NCI-H1417 treated with DMSO at 0.1 percent for 48 hours (cell line): Measurements from ENCODE around the gene DAG1.
"Not testable (repeated sequence)": the region's sequence is repeated elsewhere in the genome, so short reads cannot be mapped to it uniquely, and the experiment has no call there.

ENCODE experiments used
- DNase-seq: peaks from one replicate; lab custom pipeline; 2025; lab: John Stamatoyannopoulos, UW

DAG1 gene

GRCh38 chr3:49470714-49471420 is 800 bp downstream of the DAG1 start:
- DNase-seq = no peak

GRCh38 chr3:49471856-49472495 is 1.9 kb downstream of the DAG1 start:
- no peak for DNase-seq

GRCh38 chr3:49476563-49476962 is 6.5 kb downstream of the DAG1 start:
- no peak for DNase-seq

GRCh38 chr3:49482766-49483165 is 12.7 kb downstream of the DAG1 start:
- no peak for DNase-seq

GRCh38 chr3:49484471-49484870 is 14.4 kb downstream of the DAG1 start:
- DNase-seq = no peak

- DNase-seq = no peak
Observed at GRCh38 chr3:49489247-49489646, 19.2 kb downstream of the DAG1 start.

GRCh38 chr3:49492969-49493368 is 22.9 kb downstream of the DAG1 start:
- no peak for DNase-seq

GRCh38 chr3:49493901-49494300 is 23.8 kb downstream of the DAG1 start:
- DNase-seq = no peak

GRCh38 chr3:49495023-49495422 is 25.0 kb downstream of the DAG1 start:
- DNase-seq = no peak

- not testable (repeated sequence) for DNase-seq
Observed at GRCh38 chr3:49496845-49497244, 26.8 kb downstream of the DAG1 start.

GRCh38 chr3:49497606-49498005 is 27.5 kb downstream of the DAG1 start:
- DNase-seq = no peak

GRCh38 chr3:49498239-49498638 is 28.2 kb downstream of the DAG1 start:
- DNase-seq = no peak

GRCh38 chr3:49498648-49499047 is 28.6 kb downstream of the DAG1 start:
- no peak for DNase-seq

- DNase-seq = no peak
Observed at GRCh38 chr3:49500205-49500731, 30.2 kb downstream of the DAG1 start.

- no peak for DNase-seq
Observed at GRCh38 chr3:49500732-49501609, 30.9 kb downstream of the DAG1 start.

- DNase-seq = no peak
Observed at GRCh38 chr3:49501842-49502241, 31.8 kb downstream of the DAG1 start.

- no peak for DNase-seq
Observed at GRCh38 chr3:49506906-49507305, 36.8 kb downstream of the DAG1 start.

GRCh38 chr3:49509028-49509561 is 39.0 kb downstream of the DAG1 start:
- DNase-seq = no peak

GRCh38 chr3:49511639-49512038 is 41.6 kb downstream of the DAG1 start:
- DNase-seq = no peak

GRCh38 chr3:49512781-49513355 is 42.8 kb downstream of the DAG1 start:
- no peak for DNase-seq

- DNase-seq = no peak
Observed at GRCh38 chr3:49513494-49514124, 43.5 kb downstream of the DAG1 start.
